HepG2 (cell line): ENCODE data around the gene GPX7. TPM values are rescaled to one million over a fixed set of nuclear protein-coding genes. Genes with fewer than 3 reads are reported as not detected.
A peak's percentile ranks its signal among the peaks of the same experiment; 100 is the strongest.

Experiments used
- ATAC-seq: fragments of 200-7000 bp; cut with Tn5 transposase; 3 replicates; pipeline ENCODE4 v1.9.1; 2020; ENCODE audit warnings: mild to moderate bottlenecking, moderate library complexity
- BruUV-seq: library from RNA; stranded (reverse); fragments of 400-500 nt; replicated peaks from 2 replicates; lab custom pipeline; 2021; lab: Mats Ljungman, UMichigan
- CTCF ChIA-PET: fragments of 300-600 bp; formaldehyde crosslinking; extraction: SDS; loops from one replicate; lab custom pipeline; 2021; ENCODE audit warnings: low total read pairs, inconsistent platforms, low intra/inter-chr PET ratio; lab: Yijun Ruan, JAX
- POLR2A ChIA-PET: fragments of 350-600 bp; sonication (Branson Sonifier 250); formaldehyde crosslinking; loops from one replicate; lab custom pipeline; 2020; ENCODE audit warnings: antibody characterized with exemption, inconsistent platforms; lab: Yijun Ruan, JAX
- DNase-seq: peaks from one replicate; pipeline ENCODE4 v3.0.0-alpha.2; 2015; ENCODE audit warnings: low spot score
- FAIRE-seq: peaks from 3 replicates; lab custom pipeline; 2011; peaks lifted over from hg19 to GRCh38; lab: Jason Lieb, UNC
- H2AFZ ChIP-seq: one replicate; pipeline ENCODE4 v1.6.1; 2011; ENCODE audit warnings: low read length, inconsistent platforms
- H3K27ac ChIP-seq: fragments of 300-600 bp; 3 replicates; pipeline ENCODE4 v1.8.0; 2011; ENCODE audit warnings: mixed run types, mild to moderate bottlenecking, mixed read lengths, low read length, inconsistent platforms; ENCODE audit not compliant: insufficient read depth; ENCODE audit errors: extremely low read length
- H3K27me3 ChIP-seq, 2 experiments: fragments of 200-600 bp in 1 of 2; 2 replicates in 1 of 2; 3 replicates in 1 of 2; pipeline versions ENCODE4 v1.6.0 to v1.8.0; 2011; ENCODE audit warnings: low read length in 2 of 2, mild to moderate bottlenecking in 2 of 2, moderate library complexity in 2 of 2, inconsistent platforms in 1 of 2; ENCODE audit not compliant: insufficient read depth in 2 of 2, control insufficient read depth in 1 of 2
- H3K36me3 ChIP-seq, 2 experiments: fragments of 200-600 bp in 1 of 2; replicated peaks in 1 of 2; 2 replicates in 1 of 2; 3 replicates in 1 of 2; pipeline versions ENCODE4 v1.5.1 to v1.8.0; 2011; ENCODE audit warnings: low read length in 2 of 2, inconsistent platforms in 1 of 2; ENCODE audit not compliant: insufficient read depth in 2 of 2, control insufficient read depth in 1 of 2
- H3K4me1 ChIP-seq: 2 replicates; pipeline ENCODE4 v1.5.1; 2012; ENCODE audit warnings: low read length, inconsistent platforms; ENCODE audit not compliant: insufficient read depth
- H3K4me2 ChIP-seq: 2 replicates; pipeline ENCODE4 v1.6.0; 2011; ENCODE audit warnings: low read depth, low read length, inconsistent platforms
- H3K4me3 ChIP-seq, 3 experiments: fragments of 200-600 bp in 1 of 3; sonication (generic), shearing (Covaris generic) in 1 of 3; replicated peaks in 1 of 3; 2 replicates each; pipeline ENCODE4 v1.5.1; 2011 to 2016; ENCODE audit warnings: low read length in 3 of 3, inconsistent platforms in 2 of 3, low read depth in 2 of 3, mild to moderate bottlenecking in 2 of 3, control low read depth in 1 of 3, mixed read lengths in 1 of 3; ENCODE audit not compliant: insufficient read depth in 1 of 3
- H3K79me2 ChIP-seq: one replicate; pipeline ENCODE4 v1.6.1; 2011; ENCODE audit warnings: low read length, inconsistent platforms; ENCODE audit not compliant: insufficient read depth
- H3K9ac ChIP-seq: 2 replicates; pipeline ENCODE4 v1.6.0; 2011; ENCODE audit warnings: mild to moderate bottlenecking, low read depth, low read length, inconsistent platforms; ENCODE audit not compliant: insufficient read depth
- H3K9me3 ChIP-seq: 2 replicates; pipeline ENCODE4 v1.5.1; 2012; ENCODE audit warnings: mild to moderate bottlenecking, low read length
- H4K20me1 ChIP-seq: 2 replicates; pipeline ENCODE4 v1.6.0; 2011; ENCODE audit warnings: inconsistent platforms, mild to moderate bottlenecking, low read length, moderate library complexity; ENCODE audit not compliant: insufficient read depth
- KDM1A ChIP-seq: IDR thresholded peaks from 2 replicates; pipeline ENCODE4 v1.6.1; 2016; ENCODE audit warnings: missing compliant biosample characterization
- POLR2A ChIP-seq, 2 experiments: IDR thresholded peaks; 2 replicates each; pipeline ENCODE4 v1.6.1; 2011; ENCODE audit warnings: low read depth in 2 of 2, low read length in 2 of 2, mild to moderate bottlenecking in 1 of 2, moderate library complexity in 1 of 2; ENCODE audit not compliant: insufficient read depth in 1 of 2
- ZIK1 ChIP-seq: sonication (generic); formaldehyde crosslinking; IDR thresholded peaks from 2 replicates; pipeline ENCODE4 v1.5.0; 2020; ENCODE audit warnings: mild to moderate bottlenecking, low read depth, missing genetic modification reagents, borderline replicate concordance
- WGBS: methylation state at CpG from one replicate; pipeline ENCODE4 v1.1.6; 2017; ENCODE audit warnings: low lambda C conversion rate; 5-methylcytosine and 5-hydroxymethylcytosine counted together
- in situ Hi-C: cut with HindIII; loops from 2 replicates; pipeline ENCODE4 v1.10.0; 2017; ENCODE audit warnings: low pct_unique_long_range_greater_than_20kb; ENCODE audit not compliant: extremely low pct_ligation_motif_present
- intact Hi-C: fragments of 100-400 bp; cut with micrococcal nuclease; formaldehyde crosslinking; loops from one replicate; pipeline ENCODE4 v1.10.0; 2022; ENCODE audit not compliant: unreplicated experiment
- polyA plus RNA-seq, 8 experiments: library from polyadenylated mRNA; depleted of rRNA in 3 of 8; stranded (reverse) in 7 of 8; unstranded in 1 of 8; fragments of >200 nt; fragmentation: Illumina TruSeq in 4 of 8; extraction: Trizol in 4 of 8; gene quantifications; 2 replicates each; pipeline versions ENCODE4 v1.2.1 to v1.2.3, GENCODE V29; 2011 to 2016; ENCODE audit warnings: low read depth in 4 of 8, missing spikeins in 1 of 8, mixed read lengths in 1 of 8; ENCODE audit not compliant: insufficient read depth in 1 of 8
- total RNA-seq, 5 experiments: library from RNA; depleted of rRNA; stranded (reverse); fragments of >200 nt; fragmentation: Illumina TruSeq; extraction: Trizol; gene quantifications; 2 replicates each; pipeline ENCODE4 v1.2.3, GENCODE V29; 2016; ENCODE audit warnings: low read depth in 1 of 5
- TF ChIP-seq, protein P1 (sequence below): sonication (generic); formaldehyde crosslinking; IDR thresholded peaks from 2 replicates; pipeline ENCODE4 v1.5.1; 2020; ENCODE audit warnings: mild to moderate bottlenecking, missing genetic modification reagents, moderate library complexity
- TF ChIP-seq, protein P2 (sequence below): sonication (generic); formaldehyde crosslinking; IDR thresholded peaks from 2 replicates; pipeline ENCODE4 v1.4.0; 2020; ENCODE audit warnings: missing genetic modification reagents

The GPX7 gene
- total and polyA plus RNA-seq, 2 of the 13 experiments (the other 11 are each of a cell fraction or from before 2014, with no cell fraction given): 14.1 to 16.2 TPM

DNA sequence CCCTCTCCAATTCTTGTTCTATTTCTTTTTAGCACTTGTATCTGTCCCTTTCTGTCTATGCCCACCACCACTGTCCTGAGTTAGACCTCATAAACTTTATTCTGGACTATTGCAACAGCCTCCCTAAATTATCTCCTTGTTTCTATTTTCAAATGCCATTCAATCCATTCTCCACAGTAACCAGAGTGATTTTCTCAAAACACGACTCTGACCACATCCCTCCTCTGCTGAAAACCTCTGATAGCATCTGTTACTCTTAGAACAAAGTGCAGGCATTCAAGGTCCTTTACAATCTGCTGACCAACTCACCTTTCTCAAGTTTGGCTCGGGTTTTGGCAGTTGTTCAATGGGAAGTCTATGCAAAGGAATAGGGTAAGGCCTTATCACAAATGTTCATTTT lies 22.8 kb upstream of the GPX7 start:
- ChIA-PET POLR2A (no interaction called here), CTCF (no interaction called here)
- no peak overlapping the region for H3K27ac ChIP-seq
- H3K79me2 ChIP-seq: no peaks in the 10 kb centered on the region
- no peak overlapping the region for H3K4me2 ChIP-seq
- H3K4me3 ChIP-seq: no peak overlapping the region
- no peak overlapping the region for H3K9ac ChIP-seq
- FAIRE-seq (no peak), DNase-seq (peak; percentile 18), ATAC-seq (no peak)
- H3K27me3 ChIP-seq: no peaks in the 10 kb centered on the region
- TF ChIP-seq ZIK1 (no peak), POLR2A (IDR thresholded peaks at IDR 0.05; ENCODE audit: insufficient read depth in 1 of 2, low read depth in 2 of 2, low read length in 2 of 2) (no peak), KDM1A (CRISPR knock-in tag) (no peak)
- TF ChIP-seq, protein P1, sequence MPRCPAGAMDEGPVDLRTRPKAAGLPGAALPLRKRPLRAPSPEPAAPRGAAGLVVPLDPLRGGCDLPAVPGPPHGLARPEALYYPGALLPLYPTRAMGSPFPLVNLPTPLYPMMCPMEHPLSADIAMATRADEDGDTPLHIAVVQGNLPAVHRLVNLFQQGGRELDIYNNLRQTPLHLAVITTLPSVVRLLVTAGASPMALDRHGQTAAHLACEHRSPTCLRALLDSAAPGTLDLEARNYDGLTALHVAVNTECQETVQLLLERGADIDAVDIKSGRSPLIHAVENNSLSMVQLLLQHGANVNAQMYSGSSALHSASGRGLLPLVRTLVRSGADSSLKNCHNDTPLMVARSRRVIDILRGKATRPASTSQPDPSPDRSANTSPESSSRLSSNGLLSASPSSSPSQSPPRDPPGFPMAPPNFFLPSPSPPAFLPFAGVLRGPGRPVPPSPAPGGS (CRISPR knock-in tag): no peak
- TF ChIP-seq, protein P2, sequence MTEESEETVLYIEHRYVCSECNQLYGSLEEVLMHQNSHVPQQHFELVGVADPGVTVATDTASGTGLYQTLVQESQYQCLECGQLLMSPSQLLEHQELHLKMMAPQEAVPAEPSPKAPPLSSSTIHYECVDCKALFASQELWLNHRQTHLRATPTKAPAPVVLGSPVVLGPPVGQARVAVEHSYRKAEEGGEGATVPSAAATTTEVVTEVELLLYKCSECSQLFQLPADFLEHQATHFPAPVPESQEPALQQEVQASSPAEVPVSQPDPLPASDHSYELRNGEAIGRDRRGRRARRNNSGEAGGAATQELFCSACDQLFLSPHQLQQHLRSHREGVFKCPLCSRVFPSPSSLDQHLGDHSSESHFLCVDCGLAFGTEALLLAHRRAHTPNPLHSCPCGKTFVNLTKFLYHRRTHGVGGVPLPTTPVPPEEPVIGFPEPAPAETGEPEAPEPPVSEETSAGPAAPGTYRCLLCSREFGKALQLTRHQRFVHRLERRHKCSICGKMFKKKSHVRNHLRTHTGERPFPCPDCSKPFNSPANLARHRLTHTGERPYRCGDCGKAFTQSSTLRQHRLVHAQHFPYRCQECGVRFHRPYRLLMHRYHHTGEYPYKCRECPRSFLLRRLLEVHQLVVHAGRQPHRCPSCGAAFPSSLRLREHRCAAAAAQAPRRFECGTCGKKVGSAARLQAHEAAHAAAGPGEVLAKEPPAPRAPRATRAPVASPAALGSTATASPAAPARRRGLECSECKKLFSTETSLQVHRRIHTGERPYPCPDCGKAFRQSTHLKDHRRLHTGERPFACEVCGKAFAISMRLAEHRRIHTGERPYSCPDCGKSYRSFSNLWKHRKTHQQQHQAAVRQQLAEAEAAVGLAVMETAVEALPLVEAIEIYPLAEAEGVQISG (CRISPR knock-in tag): no peak
- peaks cover 9% of the 10 kb centered on the region; the same call in 1 of the 2 replicates for H3K4me1 ChIP-seq
- BruUV-seq: no TSS peak
- H4K20me1 ChIP-seq: no peaks in the 10 kb centered on the region
- H3K9me3 ChIP-seq: no peaks in the 10 kb centered on the region
- WGBS: 0% methylated on average over 2 of the region's 2 CpGs
- intact Hi-C loops (no loop called here), in situ Hi-C loops (no loop called here)
- no peak overlapping the region for H2AFZ ChIP-seq
- no peaks in the 10 kb centered on the region for H3K36me3 ChIP-seq
